Retinal pigment epithelial cell (primary cell): ENCODE measurements around the gene BIRC2.
"Not testable (repeated sequence)": the region's sequence is repeated elsewhere in the genome, so short reads cannot be mapped to it uniquely, and the experiment has no call there.

Experiments
- DNase-seq: peaks from one replicate; pipeline ENCODE4 v3.0.0-alpha.2; 2010; ENCODE audit warnings: low read depth
- H3K4me3 ChIP-seq: 2 replicates; pipeline ENCODE4 v1.5.1; 2011; ENCODE audit warnings: mild to moderate bottlenecking, low read length, control low read depth, moderate library complexity
- CTCF ChIP-seq: conservative IDR thresholded peaks from 2 replicates; pipeline ENCODE4 v1.5.1; 2011; ENCODE audit warnings: low read depth, low read length, control low read depth, inconsistent platforms

The BIRC2 gene

GRCh38 chr11:102346748-102347461 lies at the start of gene BIRC2:
BIRC2 (plus strand) TSS chr11:102347214; CDS start chr11:102349855, 2,641 bp downstream.
- TF ChIP-seq CTCF = peak; percentile 68
- peak within 1 kb of the TSS; percentile 91 for H3K4me3 ChIP-seq
- DNase-seq = peak; percentile 57

- H3K4me3 ChIP-seq, DNase-seq: not testable (repeated sequence)
Observed at GRCh38 chr11:102300837-102301236, 46.2 kb upstream of the BIRC2 start.

GRCh38 chr11:102302241-102302640 lies 44.8 kb upstream of the BIRC2 start:
- no peak overlapping the region for H3K4me3 ChIP-seq
- no peak for DNase-seq

GRCh38 chr11:102304686-102305085 lies 42.3 kb upstream of the BIRC2 start:
- DNase-seq = no peak
- no peak overlapping the region for H3K4me3 ChIP-seq
- TF ChIP-seq CTCF = no peak

More at GRCh38 chr11:102302241-102302640, 44.8 kb upstream of the BIRC2 start:
- no peak for TF ChIP-seq CTCF

- TF ChIP-seq CTCF = no peak
- H3K4me3 ChIP-seq = no peak overlapping the region
- no peak for DNase-seq
Observed at GRCh38 chr11:102305352-102306047, 41.5 kb upstream of the BIRC2 start.

GRCh38 chr11:102306048-102306597 lies 40.9 kb upstream of the BIRC2 start:
- peak; percentile 29 for TF ChIP-seq CTCF
- DNase-seq = no peak
- H3K4me3 ChIP-seq = no peak overlapping the region

- no peak overlapping the region for H3K4me3 ChIP-seq
- no peak for TF ChIP-seq CTCF
- DNase-seq = no peak
Observed at GRCh38 chr11:102306817-102307726, 39.9 kb upstream of the BIRC2 start.
